Hepatocyte (in vitro differentiated cells): ENCODE data around the gene DCBLD1. TPM values are rescaled to one million over a fixed set of nuclear protein-coding genes. Genes with fewer than 3 reads are reported as not detected.
A peak's percentile ranks its signal among the peaks of the same experiment; 100 is the strongest.

ENCODE experiments used
- DNase-seq: peaks from one replicate; pipeline ENCODE4 v3.0.0-alpha.2; 2016; ENCODE audit warnings: low spot score
- H2AFZ ChIP-seq: fragments of 200-600 bp; sonication (generic); 2 replicates; pipeline ENCODE4 v1.6.0; 2016; ENCODE audit warnings: antibody characterized with exemption, mild to moderate bottlenecking
- H3K27ac ChIP-seq: fragments of 200-600 bp; sonication (generic); 2 replicates; pipeline ENCODE4 v1.5.1; 2016; ENCODE audit warnings: mild to moderate bottlenecking
- H3K27me3 ChIP-seq: fragments of 200-600 bp; sonication (generic); 2 replicates; pipeline ENCODE4 v1.6.1; 2016
- H3K36me3 ChIP-seq: fragments of 200-600 bp; sonication (generic); replicated peaks from 2 replicates; pipeline ENCODE4 v1.5.1; 2016; ENCODE audit warnings: low read depth; ENCODE audit not compliant: insufficient read depth
- H3K4me1 ChIP-seq: fragments of 200-600 bp; sonication (generic); 2 replicates; pipeline ENCODE4 v1.5.1; 2016; ENCODE audit warnings: mild to moderate bottlenecking, moderate library complexity; ENCODE audit not compliant: insufficient read depth
- H3K4me2 ChIP-seq: fragments of 200-600 bp; sonication (generic); 2 replicates; pipeline ENCODE4 v1.6.0; 2016
- H3K4me3 ChIP-seq: fragments of 200-600 bp; sonication (generic); 2 replicates; pipeline ENCODE4 v1.5.1; 2016; ENCODE audit warnings: mild to moderate bottlenecking
- H3K79me2 ChIP-seq: fragments of 200-600 bp; sonication (generic); 2 replicates; pipeline ENCODE4 v1.6.0; 2017; ENCODE audit warnings: mild to moderate bottlenecking
- H3K9me2 ChIP-seq: fragments of 200-600 bp; sonication (generic); replicated peaks from 2 replicates; pipeline ENCODE4 v1.6.0; 2017; ENCODE audit warnings: mild to moderate bottlenecking; ENCODE audit not compliant: insufficient read depth
- H3K9me3 ChIP-seq: fragments of 200-600 bp; sonication (generic); 2 replicates; pipeline ENCODE4 v1.5.1; 2016; ENCODE audit warnings: low read depth, mild to moderate bottlenecking
- H4K20me1 ChIP-seq: fragments of 200-600 bp; sonication (generic); 2 replicates; pipeline ENCODE4 v1.6.0; 2016; ENCODE audit warnings: mild to moderate bottlenecking; ENCODE audit not compliant: insufficient read depth, poor library complexity, severe bottlenecking
- EZH2 ChIP-seq: fragments of 200-600 bp; sonication (generic); IDR thresholded peaks from 2 replicates; pipeline ENCODE4 v1.6.1; 2016; ENCODE audit warnings: antibody characterized with exemption, mild to moderate bottlenecking, borderline replicate concordance
- EZH2phosphoT487 ChIP-seq: fragments of 200-600 bp; sonication (generic); IDR thresholded peaks from one replicate; pipeline ENCODE4 v1.6.1; 2018; ENCODE audit warnings: antibody characterized with exemption, mild to moderate bottlenecking, low read depth, moderate library complexity; ENCODE audit not compliant: unreplicated experiment, severe bottlenecking
- WGBS: methylation state at CpG from one replicate; pipeline ENCODE4 v1.1.6; 2016; ENCODE audit warnings: low lambda C conversion rate; ENCODE audit errors: missing lambda C conversion rate; 5-methylcytosine and 5-hydroxymethylcytosine counted together
- polyA plus RNA-seq: library from polyadenylated mRNA; unstranded; fragments of >200 nt; fragmentation: Nextera tagmentation; extraction: Ambion mirVana; gene quantifications from 2 replicates; pipeline ENCODE4 v1.2.1, GENCODE V29; 2016
- total RNA-seq: library from RNA; depleted of rRNA; stranded (reverse); fragments of >200 nt; gene quantifications from 2 replicates; pipeline ENCODE4 v1.2.3, GENCODE V29; 2014
- TF ChIP-seq, protein P1 (sequence below): fragments of 200-600 bp; sonication (generic); IDR thresholded peaks from 2 replicates; pipeline ENCODE4 v1.5.1; 2016; ENCODE audit warnings: antibody characterized with exemption, mild to moderate bottlenecking; ENCODE audit not compliant: poor library complexity

The DCBLD1 gene
- total and polyA plus RNA-seq, 2 experiments from 2014 or later = 18.9 to 23.8 TPM

GRCh38 chr6:117508450-117508971 lies 26.0 kb downstream of the DCBLD1 start:
- H4K20me1 ChIP-seq = no peaks in the 10 kb centered on the region
- H3K4me3 ChIP-seq = no peak overlapping the region
- no peak overlapping the region for H2AFZ ChIP-seq
- DNase-seq = no peak
- no peaks in the 10 kb centered on the region for H3K27me3 ChIP-seq
- H3K9me3 ChIP-seq = no peaks in the 10 kb centered on the region
- WGBS = 86% methylated on average over 4 of the region's 4 CpGs
- H3K4me1 ChIP-seq = peaks cover 34% of the 10 kb centered on the region
- no peak for TF ChIP-seq EZH2phosphoT487
- TF ChIP-seq, protein P1, sequence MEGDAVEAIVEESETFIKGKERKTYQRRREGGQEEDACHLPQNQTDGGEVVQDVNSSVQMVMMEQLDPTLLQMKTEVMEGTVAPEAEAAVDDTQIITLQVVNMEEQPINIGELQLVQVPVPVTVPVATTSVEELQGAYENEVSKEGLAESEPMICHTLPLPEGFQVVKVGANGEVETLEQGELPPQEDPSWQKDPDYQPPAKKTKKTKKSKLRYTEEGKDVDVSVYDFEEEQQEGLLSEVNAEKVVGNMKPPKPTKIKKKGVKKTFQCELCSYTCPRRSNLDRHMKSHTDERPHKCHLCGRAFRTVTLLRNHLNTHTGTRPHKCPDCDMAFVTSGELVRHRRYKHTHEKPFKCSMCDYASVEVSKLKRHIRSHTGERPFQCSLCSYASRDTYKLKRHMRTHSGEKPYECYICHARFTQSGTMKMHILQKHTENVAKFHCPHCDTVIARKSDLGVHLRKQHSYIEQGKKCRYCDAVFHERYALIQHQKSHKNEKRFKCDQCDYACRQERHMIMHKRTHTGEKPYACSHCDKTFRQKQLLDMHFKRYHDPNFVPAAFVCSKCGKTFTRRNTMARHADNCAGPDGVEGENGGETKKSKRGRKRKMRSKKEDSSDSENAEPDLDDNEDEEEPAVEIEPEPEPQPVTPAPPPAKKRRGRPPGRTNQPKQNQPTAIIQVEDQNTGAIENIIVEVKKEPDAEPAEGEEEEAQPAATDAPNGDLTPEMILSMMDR = no peak
- TF ChIP-seq EZH2 = no peak
- H3K79me2 ChIP-seq = peaks cover 20% of the 10 kb centered on the region
- no peak overlapping the region for H3K27ac ChIP-seq
- no peak overlapping the region for H3K4me2 ChIP-seq
- no peaks in the 10 kb centered on the region for H3K36me3 ChIP-seq
- H3K9me2 ChIP-seq = no peaks in the 10 kb centered on the region

- Histone ChIP-seq H2AFZ (no peak overlapping the region), H3K9me3 (no peaks in the 10 kb centered on the region), H3K4me2 (no peak overlapping the region), H3K79me2 (peaks cover 17% of the 10 kb centered on the region), H3K9me2 (no peaks in the 10 kb centered on the region), H3K36me3 (no peaks in the 10 kb centered on the region), H3K4me3 (no peak overlapping the region), H3K4me1 (peaks cover 38% of the 10 kb centered on the region), H3K27me3 (no peaks in the 10 kb centered on the region), H4K20me1 (no peaks in the 10 kb centered on the region), H3K27ac (no peak overlapping the region)
- no peak for DNase-seq
- 96% methylated on average over 7 of the region's 7 CpGs for WGBS
- TF ChIP-seq EZH2phosphoT487 (no peak), EZH2 (no peak)
- TF ChIP-seq, protein P1 = no peak
These were observed 26.5 kb downstream of the DCBLD1 start for GRCh38 chr6:117509021-117509420.

DNA sequence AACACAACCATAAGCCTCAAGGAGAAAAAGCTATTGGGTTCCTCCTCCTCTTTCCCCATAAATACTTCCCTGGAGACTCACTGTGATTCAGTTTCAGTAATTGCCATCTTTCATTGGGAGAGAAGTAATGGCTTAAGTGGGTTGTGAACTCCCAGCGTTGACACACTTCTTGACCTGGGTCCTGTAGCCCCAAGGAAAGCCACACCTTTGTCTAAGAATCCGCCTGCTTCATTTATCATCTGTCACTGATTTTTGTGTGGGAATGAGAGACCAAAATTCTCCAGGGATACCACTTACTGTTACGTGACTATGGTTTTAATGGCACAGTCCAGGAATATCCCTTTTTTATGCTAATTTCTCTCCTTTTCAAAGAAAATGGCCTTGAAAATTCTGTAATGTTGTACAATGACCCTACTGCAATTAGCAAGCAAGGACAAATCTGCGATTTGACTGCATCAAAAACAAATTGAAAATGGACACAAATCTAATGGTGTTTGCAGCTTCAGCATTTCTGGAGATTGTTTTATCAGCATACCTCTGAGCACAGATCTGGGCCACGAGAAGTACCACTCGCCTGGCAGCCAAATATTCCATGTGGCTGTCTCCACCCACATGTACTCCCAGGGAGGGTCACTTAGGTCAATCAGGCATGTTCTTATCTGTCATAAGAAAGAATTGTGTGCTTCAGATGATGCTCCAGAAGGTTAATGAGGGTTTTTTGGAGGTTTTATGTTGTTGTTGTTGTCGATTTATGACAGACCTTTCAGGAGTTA lies 29.8 kb downstream of the DCBLD1 start:
- H3K27ac ChIP-seq = peak overlapping the region; percentile 9
- H3K79me2 ChIP-seq = peaks cover 17% of the 10 kb centered on the region
- H3K9me3 ChIP-seq = no peaks in the 10 kb centered on the region
- no peak overlapping the region for H2AFZ ChIP-seq
- H3K36me3 ChIP-seq = no peaks in the 10 kb centered on the region
- no peaks in the 10 kb centered on the region for H3K27me3 ChIP-seq
- no peak for TF ChIP-seq EZH2
- no peak for TF ChIP-seq EZH2phosphoT487
- TF ChIP-seq, protein P1 = no peak
- 77% methylated on average over 7 of the region's 7 CpGs for WGBS
- H3K4me3 ChIP-seq = no peak overlapping the region
- DNase-seq = no peak
- H4K20me1 ChIP-seq = no peaks in the 10 kb centered on the region
- no peaks in the 10 kb centered on the region for H3K9me2 ChIP-seq
- H3K4me1 ChIP-seq = peaks cover 48% of the 10 kb centered on the region
- no peak overlapping the region for H3K4me2 ChIP-seq
